HG03045 (cell line): ENCODE results near the gene POLDIP2.

Experiments used
- ATAC-seq: cut with Tn5 transposase; IDR thresholded peaks from one replicate; pipeline ENCODE4 v1.9.1; 2021; ENCODE audit warnings: mild to moderate bottlenecking, moderate library complexity; ENCODE audit not compliant: unreplicated experiment

POLDIP2 gene

DNA sequence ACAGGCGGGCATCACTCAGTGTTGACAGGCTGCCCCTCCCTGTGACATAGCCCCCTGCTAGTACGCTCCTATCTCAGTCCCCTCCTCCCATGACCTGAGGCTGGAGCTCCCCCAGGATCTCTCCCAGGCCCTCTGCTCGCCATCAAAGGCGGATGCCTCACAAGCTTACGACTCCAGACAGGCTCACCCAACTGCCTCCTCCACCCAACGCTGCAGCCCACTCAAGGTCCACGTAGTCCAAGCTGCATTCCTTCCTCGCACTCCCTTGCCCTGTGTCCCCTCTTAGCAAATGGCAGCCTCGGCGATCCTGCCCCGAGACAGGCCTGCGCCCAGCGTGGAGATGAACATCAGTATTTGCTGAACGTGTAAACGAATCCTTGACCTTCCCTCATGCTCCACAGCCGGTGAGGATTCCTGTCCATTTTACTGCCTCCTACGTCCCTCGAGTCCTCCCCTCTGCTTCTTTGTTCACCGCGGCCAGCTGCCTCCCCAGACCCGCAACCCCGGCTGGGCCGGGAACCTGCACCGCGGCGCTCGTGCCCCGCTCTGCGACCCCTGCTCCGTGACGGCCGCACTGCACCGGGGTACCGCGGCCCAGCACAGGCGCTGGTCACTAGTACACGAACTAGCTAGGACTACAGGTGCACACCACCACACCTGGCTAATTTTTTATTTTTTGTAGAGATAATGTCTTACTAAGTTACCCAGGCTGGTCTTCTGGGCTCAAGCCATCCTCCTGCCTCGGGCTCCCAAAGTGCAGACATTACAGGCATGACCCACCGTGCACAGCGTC lies 39.2 kb downstream of the POLDIP2 start:
- peak; percentile 17 for ATAC-seq

DNA sequence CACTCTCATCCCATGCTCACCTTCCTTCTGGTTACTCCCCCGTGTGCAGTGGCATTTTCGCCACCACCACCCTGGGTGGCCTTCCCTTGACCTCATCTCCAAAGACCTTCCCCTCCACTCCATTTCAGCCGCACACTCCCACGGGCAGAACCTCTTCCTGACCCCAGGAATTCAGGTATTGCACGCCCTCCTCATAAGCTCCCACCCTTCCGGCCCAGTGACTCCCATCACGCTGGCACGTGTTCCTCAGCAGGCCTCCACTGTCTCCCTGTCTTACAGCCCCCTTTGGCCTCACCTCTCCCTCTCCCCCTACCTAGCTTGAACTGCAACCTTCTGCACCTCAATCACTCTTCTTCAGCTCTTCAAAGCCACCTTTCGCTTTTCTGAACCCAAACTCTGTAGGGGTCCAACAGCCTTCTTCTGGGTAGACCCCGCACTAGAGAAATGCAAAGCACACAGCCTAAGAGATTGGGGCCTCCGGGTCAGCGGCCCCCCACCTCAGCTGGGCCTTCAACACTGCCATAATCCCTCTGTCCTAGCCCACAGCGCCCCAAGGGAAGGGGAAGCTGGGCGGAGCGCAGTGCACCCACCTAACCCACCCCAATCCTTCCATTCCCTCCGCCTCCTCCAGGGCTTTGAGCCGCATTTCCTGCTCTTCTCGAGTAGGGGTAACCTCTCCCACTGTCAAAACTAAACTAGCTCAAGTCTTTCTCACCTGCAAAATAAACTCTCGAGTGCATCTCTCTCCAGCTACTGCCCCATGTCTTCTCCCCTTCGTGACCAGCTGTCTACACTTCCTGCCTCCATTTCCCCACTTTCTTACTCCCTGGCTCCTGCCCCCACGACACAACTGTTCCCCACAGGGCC lies 40.0 kb downstream of the POLDIP2 start:
- no peak for ATAC-seq

DNA sequence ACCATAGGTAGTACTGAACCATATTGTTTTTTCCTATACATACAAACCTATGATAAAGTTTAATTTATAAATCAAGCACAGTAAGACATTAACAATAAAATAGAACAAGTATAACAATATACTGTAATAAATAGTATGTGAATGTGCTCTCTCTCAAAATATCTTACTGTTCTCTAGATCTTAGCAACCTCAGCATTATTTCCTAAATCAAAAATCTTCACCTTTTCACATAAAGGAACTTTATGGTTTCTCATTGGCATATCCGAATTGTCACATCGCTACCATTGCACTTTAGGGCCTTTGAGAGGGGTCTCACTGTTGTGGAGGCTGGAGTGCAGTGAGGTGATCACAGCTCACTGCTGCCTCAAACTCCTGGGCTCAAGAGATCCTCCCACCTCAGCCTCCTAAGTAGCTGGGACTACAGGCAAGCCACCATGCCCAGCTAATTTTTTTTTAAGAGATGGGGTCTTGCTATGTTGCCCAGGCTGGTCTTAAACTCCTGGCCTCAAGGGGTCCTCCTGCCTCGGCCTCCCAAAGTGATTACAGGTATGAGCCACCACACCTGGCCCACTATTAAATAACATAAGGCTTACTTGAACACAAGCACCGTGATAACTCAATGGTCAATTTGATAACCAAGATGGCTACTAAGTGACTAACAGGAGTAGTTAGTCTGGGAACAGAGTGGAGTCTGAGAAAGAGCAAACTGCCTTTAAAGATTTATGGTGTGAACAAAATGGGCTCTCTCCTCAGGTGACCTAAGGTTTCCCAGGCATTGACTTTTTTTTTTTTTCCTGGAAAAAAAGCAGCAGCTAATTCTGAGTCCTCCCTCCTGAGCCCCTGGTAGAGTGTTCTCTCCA lies 41.3 kb downstream of the POLDIP2 start:
- no peak for ATAC-seq

DNA sequence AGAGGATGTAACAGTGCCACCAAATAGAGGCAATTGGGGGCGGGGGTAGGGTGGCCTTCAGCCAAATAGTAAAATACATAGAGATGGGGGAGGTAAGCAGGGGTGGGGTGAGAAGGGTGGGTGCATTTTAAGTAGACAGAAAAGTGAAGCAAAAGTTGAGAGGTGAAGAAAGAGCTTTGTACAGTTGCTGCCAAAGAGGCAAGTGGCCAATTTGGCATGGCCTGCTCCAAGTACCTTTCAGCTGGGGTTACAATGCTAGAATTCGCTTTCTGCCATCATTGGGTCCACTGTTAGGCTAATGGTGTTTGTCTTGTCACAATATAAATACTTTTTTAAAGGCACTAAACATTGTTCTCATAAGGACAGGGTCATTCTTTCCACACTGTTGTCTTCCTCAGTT lies 43.5 kb downstream of the POLDIP2 start:
- ATAC-seq: no peak

DNA sequence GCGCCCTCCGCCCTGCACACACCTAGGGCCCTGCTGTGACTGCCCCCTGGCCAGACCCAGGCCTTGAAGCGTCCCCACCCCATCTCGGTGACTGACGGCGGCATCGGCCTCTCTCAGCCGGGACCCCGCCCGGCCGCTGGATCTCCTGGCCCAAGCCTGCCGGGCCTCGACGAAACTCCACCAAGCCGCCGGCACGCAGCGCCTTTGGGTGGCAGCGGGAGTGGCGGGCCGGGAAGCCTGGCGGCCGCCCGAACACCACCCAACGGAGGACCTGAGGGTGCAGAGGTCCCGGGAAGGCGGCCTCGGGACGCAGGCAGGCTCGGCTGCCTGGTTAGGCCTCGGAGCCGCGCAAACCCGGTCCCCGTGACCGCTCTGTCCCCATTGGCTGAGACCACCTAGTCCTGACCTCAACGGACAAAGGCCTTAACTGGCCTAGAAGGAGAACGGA lies 50.3 kb downstream of the POLDIP2 start:
- ATAC-seq: no peak

DNA sequence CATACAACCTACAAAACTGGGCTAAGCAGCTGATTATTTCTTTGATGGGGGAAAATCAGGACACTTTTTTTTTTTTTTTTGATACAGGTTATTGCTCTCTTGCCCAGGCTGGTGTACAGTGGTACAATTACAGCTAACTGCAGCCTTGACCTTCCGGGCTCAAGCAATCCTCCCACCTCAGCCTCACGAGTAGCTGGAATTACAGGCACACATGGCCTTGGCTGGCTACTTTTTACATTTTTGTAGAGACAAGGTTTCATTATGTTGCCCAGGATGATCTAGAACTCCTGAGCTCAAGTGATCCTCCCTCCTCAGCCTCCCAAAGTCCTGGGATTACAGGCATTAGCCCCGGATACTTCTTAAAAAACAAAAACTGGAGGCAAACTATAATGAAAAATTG lies 58.9 kb downstream of the POLDIP2 start:
- ATAC-seq: no peak
